ENCODE measurements around the gene PRSS56. TPM values are rescaled to one million over a fixed set of nuclear protein-coding genes. Genes with fewer than 3 reads are reported as not detected.
A peak's percentile ranks its signal among the peaks of the same experiment; 100 is the strongest.

PRSS56 gene
- total RNA-seq, 2 donors from 2014 or later: not detected

- Histone ChIP-seq H3K4me3 (ENCODE audit: low read length) (peak overlapping the region; percentile 66), H3K27me3 (ENCODE audit: control insufficient read depth, insufficient read depth, low read length, poor library complexity, severe bottlenecking) (peaks cover 62% of the 10 kb centered on the region), H3K4me1 (ENCODE audit: control insufficient read depth, insufficient read depth, low read length) (no peaks in the 10 kb centered on the region), H3K9me3 (ENCODE audit: control insufficient read depth, low read length) (no peaks in the 10 kb centered on the region), H3K36me3 (ENCODE audit: control insufficient read depth, insufficient read depth, low read length) (no peaks in the 10 kb centered on the region), H3K27ac (ENCODE audit: low read depth, low read length) (no peak overlapping the region), H3K9ac (ENCODE audit: extremely low read depth, low read length, poor library complexity, severe bottlenecking) (no peak overlapping the region)
- WGBS, 2 experiments (ENCODE audit: insufficient coverage in 1 of 2, insufficient read length in 1 of 2): 2 to 3% methylated on average over 21 to 75 of the region's 75 CpGs
- peak; percentile 94 for DNase-seq
- Mint-ChIP-seq H3K36me3 (ENCODE audit: low read depth) (no peaks in the 10 kb centered on the region), H3K27ac (no peak overlapping the region), H3K4me3 (peak overlapping the region; percentile 35), H3K27me3 (ENCODE audit: insufficient read depth) (peaks cover 59% of the 10 kb centered on the region), H3K9me3 (no peaks in the 10 kb centered on the region), H3K4me1 (no peaks in the 10 kb centered on the region)
- peak; percentile 74 for TF ChIP-seq CTCF (conservative IDR thresholded peaks at IDR 0.05)
Measured at GRCh38 chr2:232523682-232524597, 3.8 kb downstream of the PRSS56 start.

GRCh38 chr2:232524771-232525170 lies 4.6 kb downstream of the PRSS56 start:
- Histone ChIP-seq H3K4me3 (ENCODE audit: low read length) (no peak overlapping the region), H3K27me3 (ENCODE audit: control insufficient read depth, insufficient read depth, low read length, poor library complexity, severe bottlenecking) (peaks cover 53% of the 10 kb centered on the region), H3K27ac (ENCODE audit: low read depth, low read length) (no peak overlapping the region), H3K9me3 (ENCODE audit: control insufficient read depth, low read length) (no peaks in the 10 kb centered on the region), H3K9ac (ENCODE audit: extremely low read depth, low read length, poor library complexity, severe bottlenecking) (no peak overlapping the region), H3K36me3 (ENCODE audit: control insufficient read depth, insufficient read depth, low read length) (no peaks in the 10 kb centered on the region), H3K4me1 (ENCODE audit: control insufficient read depth, insufficient read depth, low read length) (no peaks in the 10 kb centered on the region)
- 84 to 100% methylated on average over 2 to 6 of the region's 6 CpGs for WGBS, 2 experiments (ENCODE audit: insufficient coverage in 1 of 2, insufficient read length in 1 of 2)
- Mint-ChIP-seq H3K27me3 (ENCODE audit: insufficient read depth) (peaks cover 59% of the 10 kb centered on the region), H3K4me3 (no peak overlapping the region), H3K36me3 (ENCODE audit: low read depth) (no peaks in the 10 kb centered on the region), H3K27ac (no peak overlapping the region), H3K4me1 (no peaks in the 10 kb centered on the region), H3K9me3 (no peaks in the 10 kb centered on the region)
- DNase-seq: no peak
- no peak for TF ChIP-seq CTCF (conservative IDR thresholded peaks at IDR 0.05)

- no peaks in the 10 kb centered on the region for H3K36me3 ChIP-seq (ENCODE audit: control insufficient read depth, insufficient read depth, low read length)
- no peaks in the 10 kb centered on the region for H3K36me3 Mint-ChIP-seq (ENCODE audit: low read depth)
- 84 to 87% methylated on average over 5 to 14 of the region's 14 CpGs for WGBS, 2 experiments (ENCODE audit: insufficient coverage in 1 of 2, insufficient read length in 1 of 2)
- H3K27me3 ChIP-seq (ENCODE audit: control insufficient read depth, insufficient read depth, low read length, poor library complexity, severe bottlenecking): peaks cover 52% of the 10 kb centered on the region
- no peaks in the 10 kb centered on the region for H3K4me1 ChIP-seq (ENCODE audit: control insufficient read depth, insufficient read depth, low read length)
- H3K27me3 Mint-ChIP-seq (ENCODE audit: insufficient read depth): peaks cover 58% of the 10 kb centered on the region
- DNase-seq: no peak
- no peak overlapping the region for H3K9ac ChIP-seq (ENCODE audit: extremely low read depth, low read length, poor library complexity, severe bottlenecking)
- H3K9me3 ChIP-seq (ENCODE audit: control insufficient read depth, low read length): no peaks in the 10 kb centered on the region
- no peak overlapping the region for H3K27ac ChIP-seq (ENCODE audit: low read depth, low read length)
- no peaks in the 10 kb centered on the region for H3K9me3 Mint-ChIP-seq
- no peak overlapping the region for H3K27ac Mint-ChIP-seq
- no peak overlapping the region for H3K4me3 ChIP-seq (ENCODE audit: low read length)
- no peak overlapping the region for H3K4me3 Mint-ChIP-seq
- TF ChIP-seq CTCF (conservative IDR thresholded peaks at IDR 0.05): no peak
- H3K4me1 Mint-ChIP-seq: no peaks in the 10 kb centered on the region
Measured at GRCh38 chr2:232525199-232525598, 5.0 kb downstream of the PRSS56 start.
